ENCODE results near the gene CAPZB.
"Not testable (repeated sequence)": the region's sequence is repeated elsewhere in the genome, so short reads cannot be mapped to it uniquely, and the experiment has no call there.

The CAPZB gene

DNA sequence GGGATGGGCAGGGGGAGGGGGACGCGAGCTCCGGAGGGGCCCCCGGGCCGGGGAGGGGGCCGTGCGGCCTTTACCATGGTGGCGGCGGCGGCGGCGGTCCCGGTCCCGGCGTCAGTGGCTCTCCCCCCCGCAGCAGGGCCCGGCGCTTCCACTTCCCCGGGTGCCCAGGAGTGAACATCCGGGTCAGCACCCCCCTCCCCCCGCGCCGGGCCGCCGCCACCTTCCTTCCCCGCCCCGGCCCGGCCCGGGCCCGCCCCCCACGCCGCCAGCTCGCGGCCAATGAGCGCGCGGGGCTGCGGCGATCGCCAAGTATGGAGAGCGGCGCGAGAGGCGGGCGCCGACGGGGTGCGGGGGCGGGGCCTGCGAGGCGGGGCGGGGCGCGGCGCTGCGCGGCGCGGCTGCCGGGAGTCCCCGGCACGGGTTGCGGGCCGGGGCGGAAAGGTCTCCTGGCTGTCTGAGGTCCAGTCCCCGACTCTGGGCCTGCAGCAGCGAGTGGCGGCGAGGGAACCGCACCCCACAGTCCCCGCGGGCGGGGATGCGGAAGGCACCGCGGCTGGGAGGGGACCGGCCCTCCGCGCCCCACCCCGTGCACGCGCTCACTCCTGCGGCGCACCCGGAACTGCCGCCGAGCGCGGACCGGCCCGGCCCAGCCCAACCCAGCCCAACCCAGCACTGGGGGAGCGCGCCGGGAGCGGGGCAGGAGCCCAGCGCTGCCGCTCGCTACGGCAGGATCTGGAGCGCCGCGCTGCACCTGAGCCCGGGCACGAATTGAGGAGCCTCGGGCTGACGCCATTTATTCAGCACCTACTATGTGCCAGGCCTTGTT, at the start of gene CAPZB:
Gene CAPZB (minus strand): TSS at position 178 of the 826 bp plus-strand sequence. CDS start 101 bp downstream, at position 77.
- peak; percentile 93 to 96 for DNase-seq (ENCODE audit: low read depth in 1 of 2, low spot score in 1 of 2)

- DNase-seq (ENCODE audit: low read depth in 1 of 2, low spot score in 1 of 2), result no peak
Measured at GRCh38 chr1:19534281-19534680, 48.9 kb upstream of the CAPZB start.

DNA sequence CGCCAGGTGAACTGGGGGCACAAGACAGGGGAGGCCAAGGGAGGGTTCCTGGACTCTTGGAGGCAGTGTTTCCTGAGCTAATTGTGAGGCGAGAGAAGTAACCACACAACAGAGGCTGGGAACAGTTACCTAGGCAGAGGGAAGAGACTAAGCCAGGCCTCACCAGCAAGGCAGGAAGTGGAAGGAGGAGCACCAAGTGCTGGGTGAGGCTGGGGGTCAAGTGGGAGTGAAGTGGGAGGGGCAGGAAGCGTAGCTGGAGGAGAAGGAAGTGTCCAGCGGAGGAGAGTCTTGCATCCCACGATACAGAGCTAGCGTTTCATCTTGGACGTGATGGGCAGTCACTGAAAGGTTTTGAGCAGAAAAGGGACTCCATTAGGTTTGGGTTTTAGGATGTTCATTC, 48.3 kb upstream of the CAPZB start:
- no peak for DNase-seq (ENCODE audit: low read depth in 1 of 2, low spot score in 1 of 2)

DNA sequence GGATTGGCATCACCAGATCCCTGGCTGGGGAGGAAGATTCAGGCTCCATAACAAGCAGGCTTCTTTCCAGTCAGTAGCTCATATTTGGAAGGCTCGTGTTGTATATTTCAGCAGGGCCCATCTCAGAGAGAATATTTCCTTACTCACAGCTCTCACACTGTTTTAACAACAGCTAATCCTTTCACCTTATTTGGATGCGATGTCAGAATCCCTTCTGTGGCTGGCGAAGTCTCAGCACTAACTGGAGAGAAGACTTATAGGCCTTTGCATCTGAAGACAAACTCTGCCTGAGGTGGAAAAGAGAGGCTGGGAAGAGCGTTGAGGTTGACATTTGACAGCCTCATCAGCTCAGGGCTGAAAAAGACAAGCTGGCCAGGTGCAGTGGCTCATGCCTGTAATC, 47.2 kb upstream of the CAPZB start:
- DNase-seq (ENCODE audit: low read depth in 1 of 2, low spot score in 1 of 2), result no peak

DNA sequence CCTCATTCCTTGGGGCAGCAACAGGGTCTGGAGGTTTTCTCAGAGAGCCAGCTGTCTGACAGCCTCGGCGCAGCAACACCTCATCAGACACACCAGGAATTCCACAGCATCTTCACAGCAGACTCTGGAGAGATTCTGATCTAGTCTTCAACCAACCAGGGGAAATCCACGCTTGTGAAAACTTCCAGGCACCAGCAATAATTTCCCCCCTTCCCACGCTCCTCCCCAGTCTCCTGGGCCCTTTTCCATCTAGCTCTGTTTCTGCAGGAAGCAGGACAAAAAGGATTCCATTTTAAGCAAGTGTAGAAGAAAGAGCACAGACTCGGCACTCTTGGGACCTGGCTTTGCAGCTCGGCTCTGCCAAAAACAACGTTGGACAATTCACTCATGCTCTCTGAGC, 44.3 kb upstream of the CAPZB start:
- DNase-seq (ENCODE audit: low read depth in 1 of 2, low spot score in 1 of 2), result no peak

DNA sequence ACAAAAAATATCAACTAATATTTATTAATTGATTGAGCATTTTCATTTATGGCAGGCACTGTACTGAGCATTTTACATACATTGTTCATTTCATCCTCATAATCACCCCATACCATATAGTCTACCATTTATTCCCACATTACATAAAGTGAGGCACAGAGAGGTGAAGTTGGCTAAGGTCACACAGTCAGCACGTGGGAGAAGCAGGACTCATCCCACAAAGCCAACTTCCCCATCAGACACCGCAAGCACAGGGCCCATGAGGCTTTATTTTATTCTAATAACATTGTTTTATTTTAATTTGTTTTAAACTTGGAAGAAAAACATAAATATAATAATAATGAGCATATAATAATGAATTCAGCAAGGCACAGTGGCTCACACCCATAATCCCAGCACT, 43.1 kb upstream of the CAPZB start:
- no peak for DNase-seq (ENCODE audit: low read depth in 1 of 2, low spot score in 1 of 2)

- no peak for DNase-seq (ENCODE audit: low read depth in 1 of 2, low spot score in 1 of 2)
Measured at GRCh38 chr1:19525607-19526545, 40.5 kb upstream of the CAPZB start.

GRCh38 chr1:19524791-19525190, 39.5 kb upstream of the CAPZB start:
- DNase-seq (ENCODE audit: low read depth in 1 of 2, low spot score in 1 of 2), result no peak

- not testable (repeated sequence) for DNase-seq (ENCODE audit: low read depth in 1 of 2, low spot score in 1 of 2)
Measured at GRCh38 chr1:19522570-19522969, 37.2 kb upstream of the CAPZB start.

GRCh38 chr1:19521411-19521810, 36.1 kb upstream of the CAPZB start:
- DNase-seq (ENCODE audit: low read depth in 1 of 2, low spot score in 1 of 2), result no peak

GRCh38 chr1:19517017-19517416, 31.7 kb upstream of the CAPZB start:
- no peak for DNase-seq (ENCODE audit: low read depth in 1 of 2, low spot score in 1 of 2)

- DNase-seq (ENCODE audit: low read depth in 1 of 2, low spot score in 1 of 2), result no peak
Measured at GRCh38 chr1:19515201-19515600, 29.9 kb upstream of the CAPZB start.

- DNase-seq (ENCODE audit: low read depth in 1 of 2, low spot score in 1 of 2), result no peak
Measured at GRCh38 chr1:19514391-19514831, 29.1 kb upstream of the CAPZB start.

- no peak for DNase-seq (ENCODE audit: low read depth in 1 of 2, low spot score in 1 of 2)
Measured at GRCh38 chr1:19512545-19512944, 27.2 kb upstream of the CAPZB start.

- no peak for DNase-seq (ENCODE audit: low read depth in 1 of 2, low spot score in 1 of 2)
Measured at GRCh38 chr1:19511116-19511515, 25.8 kb upstream of the CAPZB start.

GRCh38 chr1:19509647-19510046, 24.3 kb upstream of the CAPZB start:
- not testable (repeated sequence) for DNase-seq (ENCODE audit: low read depth in 1 of 2, low spot score in 1 of 2)

DNA sequence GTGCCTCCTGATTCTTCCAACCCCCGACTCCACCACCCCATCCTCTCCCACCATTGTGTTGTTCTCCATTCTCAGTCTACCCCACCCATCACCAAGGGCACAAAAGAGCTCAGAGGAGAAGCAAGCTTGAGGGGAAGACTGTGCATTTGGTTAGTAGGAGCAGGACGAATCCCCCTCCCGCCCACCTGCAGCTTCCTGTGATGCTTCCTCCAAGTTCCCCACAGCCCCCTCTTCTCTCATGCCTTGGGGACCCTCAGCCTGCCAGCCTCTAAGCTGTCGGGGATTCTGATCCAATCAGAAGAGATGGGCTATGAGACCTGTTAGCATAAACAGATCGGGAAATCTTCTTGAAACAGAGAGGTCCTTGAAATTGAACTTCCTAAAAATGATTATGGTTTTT, 22.2 kb upstream of the CAPZB start:
- no peak for DNase-seq (ENCODE audit: low read depth in 1 of 2, low spot score in 1 of 2)

DNA sequence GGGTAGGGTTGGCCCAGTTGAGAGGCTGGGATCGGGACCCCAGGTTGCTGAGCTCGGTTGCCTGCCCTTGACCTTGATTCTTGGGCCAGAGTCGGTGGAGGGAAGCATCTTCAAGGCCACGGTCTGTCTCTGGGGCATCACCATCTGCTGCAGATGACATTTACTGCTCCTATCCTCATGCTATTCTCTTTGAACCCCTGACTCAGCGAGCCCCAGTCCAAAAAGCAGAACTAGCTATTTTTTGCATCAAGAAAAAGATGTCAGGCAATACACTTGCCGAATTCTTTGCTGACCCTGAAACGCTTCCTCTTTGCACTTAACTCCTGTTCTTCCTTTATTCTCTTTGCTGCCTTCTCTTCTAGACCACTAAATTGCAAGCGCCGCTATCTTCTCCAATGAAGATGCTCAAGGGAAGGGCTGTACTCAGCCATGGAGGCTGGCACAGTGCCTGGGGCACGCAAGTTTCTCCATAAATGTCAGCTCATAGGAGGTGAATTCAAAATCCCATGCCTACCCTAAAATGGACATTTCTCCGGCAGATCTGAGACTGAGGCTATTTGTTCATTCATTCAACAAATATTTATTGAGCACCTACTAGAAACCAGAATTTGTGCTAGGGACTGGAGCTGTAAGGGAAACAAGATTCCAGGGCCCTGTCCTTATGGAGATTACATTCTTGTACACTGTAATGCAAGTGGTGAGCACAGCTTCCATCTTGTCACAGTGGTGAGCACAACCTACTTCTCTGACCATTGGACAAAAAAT, 20.5 kb upstream of the CAPZB start:
- no peak for DNase-seq (ENCODE audit: low read depth in 1 of 2, low spot score in 1 of 2)

GRCh38 chr1:19504796-19505692, 19.7 kb upstream of the CAPZB start:
- DNase-seq (ENCODE audit: low read depth in 1 of 2, low spot score in 1 of 2), result no peak

GRCh38 chr1:19502284-19502683, 16.9 kb upstream of the CAPZB start:
- DNase-seq (ENCODE audit: low read depth in 1 of 2, low spot score in 1 of 2), result not testable (repeated sequence)
